DND-41 (cell line): ENCODE measurements around the gene AMMECR1L.

Source experiments
- EZH2 ChIP-seq: IDR thresholded peaks from 3 replicates; pipeline ENCODE4 v1.6.1; 2012; ENCODE audit warnings: borderline replicate concordance, low read depth, mild to moderate bottlenecking, moderate library complexity, low read length, inconsistent platforms; ENCODE audit not compliant: severe bottlenecking
- TF ChIP-seq, protein P1 (sequence below): IDR thresholded peaks from 2 replicates; pipeline ENCODE4 v1.5.1; 2012; ENCODE audit warnings: borderline replicate concordance, low read length, moderate library complexity, mild to moderate bottlenecking; ENCODE audit not compliant: poor library complexity, severe bottlenecking; ENCODE audit errors: extremely low read depth

DNA sequence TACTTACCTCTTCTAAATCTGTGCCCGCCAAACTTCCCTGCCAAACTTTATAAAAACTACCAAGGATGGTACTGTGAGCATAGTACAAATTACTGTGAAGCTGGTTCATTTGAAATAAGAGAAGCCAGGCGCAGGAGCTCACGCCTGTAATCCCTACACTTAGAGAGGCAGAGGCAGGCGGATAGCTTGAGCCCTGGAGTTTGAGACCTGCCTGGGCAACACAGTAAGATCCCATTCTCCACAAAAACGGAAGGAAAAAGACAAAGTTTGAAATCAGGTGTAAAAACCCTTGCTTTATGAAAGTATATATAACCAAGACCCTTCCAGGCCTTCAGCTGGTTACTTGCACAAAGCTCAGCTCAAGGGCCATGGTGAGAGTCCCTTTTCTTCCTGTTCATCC lies 5.9 kb downstream of the AMMECR1L start:
- TF ChIP-seq, protein P1, sequence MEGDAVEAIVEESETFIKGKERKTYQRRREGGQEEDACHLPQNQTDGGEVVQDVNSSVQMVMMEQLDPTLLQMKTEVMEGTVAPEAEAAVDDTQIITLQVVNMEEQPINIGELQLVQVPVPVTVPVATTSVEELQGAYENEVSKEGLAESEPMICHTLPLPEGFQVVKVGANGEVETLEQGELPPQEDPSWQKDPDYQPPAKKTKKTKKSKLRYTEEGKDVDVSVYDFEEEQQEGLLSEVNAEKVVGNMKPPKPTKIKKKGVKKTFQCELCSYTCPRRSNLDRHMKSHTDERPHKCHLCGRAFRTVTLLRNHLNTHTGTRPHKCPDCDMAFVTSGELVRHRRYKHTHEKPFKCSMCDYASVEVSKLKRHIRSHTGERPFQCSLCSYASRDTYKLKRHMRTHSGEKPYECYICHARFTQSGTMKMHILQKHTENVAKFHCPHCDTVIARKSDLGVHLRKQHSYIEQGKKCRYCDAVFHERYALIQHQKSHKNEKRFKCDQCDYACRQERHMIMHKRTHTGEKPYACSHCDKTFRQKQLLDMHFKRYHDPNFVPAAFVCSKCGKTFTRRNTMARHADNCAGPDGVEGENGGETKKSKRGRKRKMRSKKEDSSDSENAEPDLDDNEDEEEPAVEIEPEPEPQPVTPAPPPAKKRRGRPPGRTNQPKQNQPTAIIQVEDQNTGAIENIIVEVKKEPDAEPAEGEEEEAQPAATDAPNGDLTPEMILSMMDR: no peak
- TF ChIP-seq EZH2: no peak
